ENCODE results near the gene KLRC2. TPM values are rescaled to one million over a fixed set of nuclear protein-coding genes. Genes with fewer than 3 reads are reported as not detected.

The KLRC2 gene
- total RNA-seq, 2 donors from 2014 or later: not detected

Other genes with a start within 250 kb of the KLRC2 start
- 100 to 1,000 TPM; 104 to 110 TPM for gene GABARAPL1, start 223.1 kb downstream of the KLRC2 start, total RNA-seq
- gene KLRD1, start 128.1 kb downstream of the KLRC2 start, total RNA-seq: 1 to 10 TPM in 1 of 2 donors, not detected in 1; 1.3 TPM
- 1 to 10 TPM in 1 of 2 donors, under 1 TPM in 1; 0.78 to 2.0 TPM for gene KLRK1, start 46.0 kb downstream of the KLRC2 start, total RNA-seq
- not detected for gene KLRC4, start 26.3 kb downstream of the KLRC2 start, total RNA-seq
- gene KLRC3, start 15.4 kb downstream of the KLRC2 start, total RNA-seq: not detected
- not detected for gene KLRC1, start 17.4 kb upstream of the KLRC2 start, total RNA-seq
- gene EIF2S3B, start 69.9 kb upstream of the KLRC2 start, total RNA-seq: under 1 TPM; 0.45 to 0.50 TPM
- gene MAGOHB, start 177.6 kb upstream of the KLRC2 start, total RNA-seq: 10 to 100 TPM; 10.6 to 11.1 TPM
- not detected for gene STYK1, start 238.0 kb upstream of the KLRC2 start, total RNA-seq

Data from T-helper 17 cell (primary cell).